Left ventricle myocardium inferior (tissue), 1 donor: ENCODE results near the gene NMNAT2. TPM values are rescaled to one million over a fixed set of nuclear protein-coding genes. Genes with fewer than 3 reads are reported as not detected.

Experiments used
- DNase-seq: peaks from one replicate; pipeline ENCODE4 v3.0.0-alpha.2; 2020
- H3K27ac ChIP-seq: fragments of 200-600 bp; replicated peaks from 2 replicates; pipeline ENCODE4 v1.8.0; 2021
- H3K27me3 ChIP-seq: fragments of 200-600 bp; 2 replicates; pipeline ENCODE4 v1.8.0; 2021; ENCODE audit warnings: low read depth
- H3K36me3 ChIP-seq: fragments of 200-600 bp; 2 replicates; pipeline ENCODE4 v1.8.0; 2021
- H3K4me1 ChIP-seq: fragments of 200-600 bp; 2 replicates; pipeline ENCODE4 v1.8.0; 2021
- H3K4me3 ChIP-seq: fragments of 200-600 bp; 2 replicates; pipeline ENCODE4 v1.8.0; 2021; ENCODE audit warnings: mild to moderate bottlenecking, moderate library complexity
- H3K9me3 ChIP-seq: fragments of 200-600 bp; replicated peaks from 2 replicates; pipeline ENCODE4 v1.8.0; 2021
- intact Hi-C: fragments of 100-400 bp; cut with micrococcal nuclease; formaldehyde crosslinking; loops from one replicate; pipeline ENCODE4 v1.11.0; 2022
- total RNA-seq: library from RNA; stranded (reverse); fragmentation: NEBNext Ultra II Directional; extraction: Animal tissue kit (Norgen Biotek cat#: 25700); gene quantifications from one replicate; pipeline ENCODE4 v1.2.1, GENCODE V29; 2021
- TF ChIP-seq, protein P1 (sequence below): fragments of 200-600 bp; IDR thresholded peaks from 2 replicates; pipeline ENCODE4 v1.8.0; 2021; ENCODE audit warnings: antibody characterized with exemption, mild to moderate bottlenecking, borderline replicate concordance
- donor health status: DM: no; HTN: yes; CAD: no; lungs with severe emphysema.

NMNAT2 gene
- total RNA-seq, 1 donor from 2014 or later, result 3.4 TPM

GRCh38 chr1:183460596-183460995 is 42.4 kb upstream of the NMNAT2 start:
- Histone ChIP-seq H3K9me3 (no peaks in the 10 kb centered on the region), H3K36me3 (no peaks in the 10 kb centered on the region), H3K4me3 (no peak overlapping the region), H3K27me3 (no peaks in the 10 kb centered on the region), H3K4me1 (no peaks in the 10 kb centered on the region), H3K27ac (no peak overlapping the region)
- TF ChIP-seq, protein P1, sequence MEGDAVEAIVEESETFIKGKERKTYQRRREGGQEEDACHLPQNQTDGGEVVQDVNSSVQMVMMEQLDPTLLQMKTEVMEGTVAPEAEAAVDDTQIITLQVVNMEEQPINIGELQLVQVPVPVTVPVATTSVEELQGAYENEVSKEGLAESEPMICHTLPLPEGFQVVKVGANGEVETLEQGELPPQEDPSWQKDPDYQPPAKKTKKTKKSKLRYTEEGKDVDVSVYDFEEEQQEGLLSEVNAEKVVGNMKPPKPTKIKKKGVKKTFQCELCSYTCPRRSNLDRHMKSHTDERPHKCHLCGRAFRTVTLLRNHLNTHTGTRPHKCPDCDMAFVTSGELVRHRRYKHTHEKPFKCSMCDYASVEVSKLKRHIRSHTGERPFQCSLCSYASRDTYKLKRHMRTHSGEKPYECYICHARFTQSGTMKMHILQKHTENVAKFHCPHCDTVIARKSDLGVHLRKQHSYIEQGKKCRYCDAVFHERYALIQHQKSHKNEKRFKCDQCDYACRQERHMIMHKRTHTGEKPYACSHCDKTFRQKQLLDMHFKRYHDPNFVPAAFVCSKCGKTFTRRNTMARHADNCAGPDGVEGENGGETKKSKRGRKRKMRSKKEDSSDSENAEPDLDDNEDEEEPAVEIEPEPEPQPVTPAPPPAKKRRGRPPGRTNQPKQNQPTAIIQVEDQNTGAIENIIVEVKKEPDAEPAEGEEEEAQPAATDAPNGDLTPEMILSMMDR, result no peak
- DNase-seq, result no peak
- intact Hi-C loops, result loop anchor here (10.0 kb wide), 1 partner anchor 144 kb away; no protein-coding TSS in a partner anchor

DNA sequence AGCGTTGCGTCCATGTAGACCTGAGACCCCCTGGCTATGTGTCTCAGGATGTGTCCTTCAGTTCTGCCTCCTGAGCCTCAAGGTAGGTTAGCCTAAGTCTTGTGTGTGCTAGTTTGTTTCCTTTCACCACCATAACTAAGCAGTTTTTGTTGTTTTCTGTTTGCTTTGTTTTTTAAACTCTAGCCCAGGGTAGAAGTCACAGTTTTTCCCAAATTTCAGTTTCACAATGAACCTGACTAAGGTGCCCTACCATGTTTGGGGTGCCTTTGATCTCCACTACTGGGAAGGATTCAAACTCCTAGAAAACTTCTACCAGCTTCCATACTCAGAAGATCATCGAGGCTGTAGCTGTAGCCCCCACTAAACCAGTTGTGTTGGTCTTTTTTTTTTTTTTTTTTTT is 39.3 kb upstream of the NMNAT2 start:
- DNase-seq, result no peak
- no peak overlapping the region for H3K4me3 ChIP-seq
- intact Hi-C loops, result no loop called here
- H3K9me3 ChIP-seq, result no peaks in the 10 kb centered on the region
- no peaks in the 10 kb centered on the region for H3K4me1 ChIP-seq
- TF ChIP-seq, protein P1, result no peak
- no peak overlapping the region for H3K27ac ChIP-seq
- no peaks in the 10 kb centered on the region for H3K27me3 ChIP-seq
- no peaks in the 10 kb centered on the region for H3K36me3 ChIP-seq

- no peak overlapping the region for H3K27ac ChIP-seq
- no peak for DNase-seq
- H3K4me3 ChIP-seq, result no peak overlapping the region
- H3K9me3 ChIP-seq, result no peaks in the 10 kb centered on the region
- no peaks in the 10 kb centered on the region for H3K36me3 ChIP-seq
- no peaks in the 10 kb centered on the region for H3K4me1 ChIP-seq
- H3K27me3 ChIP-seq, result no peaks in the 10 kb centered on the region
- TF ChIP-seq, protein P1, result no peak
- intact Hi-C loops, result no loop called here
Measured at GRCh38 chr1:183456826-183457225, 38.6 kb upstream of the NMNAT2 start.

- H3K27me3 ChIP-seq, result no peaks in the 10 kb centered on the region
- H3K36me3 ChIP-seq, result no peaks in the 10 kb centered on the region
- H3K4me3 ChIP-seq, result no peak overlapping the region
- TF ChIP-seq, protein P1, result no peak
- H3K27ac ChIP-seq, result no peak overlapping the region
- H3K9me3 ChIP-seq, result no peaks in the 10 kb centered on the region
- H3K4me1 ChIP-seq, result no peaks in the 10 kb centered on the region
- DNase-seq, result no peak
- intact Hi-C loops, result no loop called here
Measured at GRCh38 chr1:183454377-183454776, 36.2 kb upstream of the NMNAT2 start.

- no peaks in the 10 kb centered on the region for H3K36me3 ChIP-seq
- H3K27me3 ChIP-seq, result no peaks in the 10 kb centered on the region
- H3K9me3 ChIP-seq, result no peaks in the 10 kb centered on the region
- TF ChIP-seq, protein P1, result no peak
- no peaks in the 10 kb centered on the region for H3K4me1 ChIP-seq
- H3K4me3 ChIP-seq, result no peak overlapping the region
- no peak overlapping the region for H3K27ac ChIP-seq
- intact Hi-C loops, result no loop called here
- no peak for DNase-seq
Measured at GRCh38 chr1:183450093-183450492, 31.9 kb upstream of the NMNAT2 start.

- Histone ChIP-seq H3K9me3 (no peaks in the 10 kb centered on the region), H3K4me3 (no peak overlapping the region), H3K36me3 (no peaks in the 10 kb centered on the region), H3K27ac (no peak overlapping the region), H3K27me3 (no peaks in the 10 kb centered on the region), H3K4me1 (no peaks in the 10 kb centered on the region)
- TF ChIP-seq, protein P1, result no peak
- intact Hi-C loops, result no loop called here
- DNase-seq, result no peak
Measured at GRCh38 chr1:183449223-183449770, 31.1 kb upstream of the NMNAT2 start.
